Measurements from ENCODE around the gene TVP23C. TPM values are rescaled to one million over a fixed set of nuclear protein-coding genes. Genes with fewer than 3 reads are reported as not detected.
A peak's percentile ranks its signal among the peaks of the same experiment; 100 is the strongest.

TVP23C gene
- total RNA-seq, 1 experiment from 2014 or later, result 14.1 TPM

DNA sequence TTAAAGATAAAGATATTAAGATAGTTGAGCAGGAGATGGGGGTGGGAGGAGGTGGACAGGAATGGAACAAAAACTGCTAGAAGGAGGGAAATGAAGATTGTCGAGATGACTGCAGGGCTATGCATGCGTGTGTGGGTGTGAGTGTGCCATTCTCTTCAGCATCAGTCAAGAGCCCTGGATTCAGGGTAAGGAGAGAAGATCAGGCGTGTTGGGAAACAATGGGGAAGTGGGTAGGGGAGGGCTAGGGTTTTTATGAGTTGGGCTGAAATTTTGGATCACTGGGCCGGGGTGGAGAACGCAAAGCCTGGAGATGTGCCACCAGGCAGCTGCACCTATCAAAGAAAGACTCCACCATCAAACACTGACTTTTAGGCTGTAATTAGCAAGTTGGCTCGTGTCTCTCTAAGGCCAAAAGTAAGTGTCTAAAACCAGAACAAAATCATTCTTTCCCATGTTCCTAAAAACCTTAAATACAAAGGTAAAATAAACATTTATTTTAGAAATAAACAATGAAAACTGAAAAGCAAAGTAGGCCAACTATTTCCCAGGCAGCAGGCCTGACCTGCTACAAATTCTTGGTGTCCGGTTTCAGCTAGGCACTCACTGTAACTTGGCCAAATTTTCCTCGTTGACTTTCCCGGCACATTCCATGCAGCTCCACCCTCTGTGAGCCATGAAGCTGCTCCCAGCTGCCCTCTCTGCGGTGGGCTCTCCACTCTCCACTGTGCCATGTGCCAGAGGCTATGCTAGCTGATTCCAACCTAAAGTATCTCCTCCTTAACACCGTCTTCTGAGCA is 100.1 kb downstream of the TVP23C start:
- Histone ChIP-seq H3K4me2 (ENCODE audit: low read length) (no peak overlapping the region), H4K20me1 (ENCODE audit: insufficient read depth) (no peaks in the 10 kb centered on the region), H3K9ac (ENCODE audit: low read length) (no peak overlapping the region), H3K27me3 (ENCODE audit: insufficient read depth, low read length) (no peaks in the 10 kb centered on the region), H3K79me2 (ENCODE audit: insufficient read depth, low read length) (no peaks in the 10 kb centered on the region), H2AFZ (ENCODE audit: low read depth, low read length, poor library complexity, severe bottlenecking) (no peak overlapping the region), H3K4me1 (ENCODE audit: control insufficient read depth in 1 of 2, insufficient read depth in 2 of 2, low read length in 2 of 2) (peaks cover 10 to 16% of the 10 kb centered on the region in 2 experiments; a peak in 2 of 4 replicates), H3K9me2 (ENCODE audit: insufficient read depth) (no peaks in the 10 kb centered on the region), H3K36me3 (ENCODE audit: control insufficient read depth in 1 of 2, insufficient read depth in 2 of 2, low read length in 2 of 2) (no peaks in the 10 kb centered on the region), H3K9me3 (ENCODE audit: control insufficient read depth in 1 of 2, insufficient read depth in 1 of 2, low read depth in 1 of 2, low read length in 2 of 2) (no peaks in the 10 kb centered on the region), H3K4me3 (replicated peaks in 1 of 2; ENCODE audit: low read depth in 1 of 2, low read length in 2 of 2) (no peak overlapping the region), H3K27ac (ENCODE audit: low read depth, low read length) (no peak overlapping the region)
- ATAC-seq (0 out of 2 replicates have a peak, but pooled peaks have one; percentile 42), DNase-seq (ENCODE audit: low read depth, low spot score) (no peak)
- RAD21 ChIA-PET (ENCODE audit: low non-redundant PET in 1 of 2, low total read pairs in 2 of 2, uncharacterized antibody in 2 of 2, unreplicated experiment in 2 of 2), result no interaction called here
- intact Hi-C loops (cut with micrococcal nuclease), result no loop called here
- BruUV-seq (replicated peaks), result no TSS peak
- TF ChIP-seq SP1 (IDR thresholded peaks at IDR 0.05; ENCODE audit: low read depth), result no peak
- TF ChIP-seq ELF1 (IDR thresholded peaks at IDR 0.05; ENCODE audit: borderline replicate concordance, low read depth), result no peak
- TF ChIP-seq FOSL1 (IDR thresholded peaks at IDR 0.05; ENCODE audit: low read depth), result no peak
- TF ChIP-seq SRF (IDR thresholded peaks at IDR 0.05; ENCODE audit: low read depth), result no peak
- TF ChIP-seq, protein P1, sequence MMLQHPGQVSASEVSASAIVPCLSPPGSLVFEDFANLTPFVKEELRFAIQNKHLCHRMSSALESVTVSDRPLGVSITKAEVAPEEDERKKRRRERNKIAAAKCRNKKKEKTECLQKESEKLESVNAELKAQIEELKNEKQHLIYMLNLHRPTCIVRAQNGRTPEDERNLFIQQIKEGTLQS (IDR thresholded peaks at IDR 0.05), result no peak
- no peak for TF ChIP-seq MAX (IDR thresholded peaks at IDR 0.05)
- TF ChIP-seq CBX3 (IDR thresholded peaks at IDR 0.05; ENCODE audit: low read depth), result no peak
- TF ChIP-seq EZH2 (IDR thresholded peaks at IDR 0.05), result no peak
- TF ChIP-seq REST (IDR thresholded peaks at IDR 0.05; ENCODE audit: low read depth), result no peak
- TF ChIP-seq TCF7L2 (IDR thresholded peaks at IDR 0.05; ENCODE audit: borderline replicate concordance, extremely low read depth, insufficient read depth, insufficient read length), result no peak
- no peak for TF ChIP-seq POLR2A (IDR thresholded peaks at IDR 0.05; ENCODE audit: borderline replicate concordance, extremely low read depth, insufficient read depth, insufficient read length)
- POLR2A ChIA-PET, result no interaction called here
- CTCF ChIA-PET, result no interaction called here

Measured in HCT116 (cell line).